HEK293T (cell line): ENCODE results near the gene EIF3L.

Experiments
- CTCF ChIA-PET: fragments of 350-600 bp; formaldehyde crosslinking; extraction: SDS; loops from one replicate; lab custom pipeline; 2021; ENCODE audit warnings: antibody characterized with exemption, inconsistent platforms; lab: Yijun Ruan, JAX
- POLR2A ChIA-PET: fragments of 350-600 bp; formaldehyde crosslinking; extraction: SDS; loops from one replicate; lab custom pipeline; 2020; ENCODE audit warnings: antibody characterized with exemption, inconsistent platforms; lab: Yijun Ruan, JAX
- DNase-seq: peaks from one replicate; pipeline ENCODE4 v3.0.0; 2012; ENCODE audit warnings: mixed read lengths; ENCODE audit errors: extremely low spot score
- ARNT ChIP-seq: fragments of 450-650 bp; IDR thresholded peaks from 2 replicates; pipeline ENCODE4 v1.6.1; 2017; ENCODE audit warnings: mild to moderate bottlenecking
- BHLHE40 ChIP-seq: fragments of 450-650 bp; IDR thresholded peaks from 2 replicates; pipeline ENCODE4 v1.6.1; 2016; ENCODE audit warnings: mild to moderate bottlenecking, moderate library complexity, borderline replicate concordance
- CTBP1 ChIP-seq: fragments of 450-650 bp; IDR thresholded peaks from 2 replicates; pipeline ENCODE4 v1.6.1; 2016; ENCODE audit warnings: borderline replicate concordance
- ELF4 ChIP-seq: fragments of 450-650 bp; IDR thresholded peaks from 2 replicates; pipeline ENCODE4 v1.6.1; 2017; ENCODE audit warnings: antibody characterized with exemption
- FOXA1 ChIP-seq: fragments of 450-650 bp; IDR thresholded peaks from 2 replicates; pipeline ENCODE4 v1.6.1; 2016; ENCODE audit warnings: mild to moderate bottlenecking
- FOXK2 ChIP-seq: fragments of 450-650 bp; IDR thresholded peaks from 2 replicates; pipeline ENCODE4 v1.6.1; 2016; ENCODE audit warnings: mild to moderate bottlenecking
- FOXM1 ChIP-seq: fragments of 450-650 bp; IDR thresholded peaks from 2 replicates; pipeline ENCODE4 v1.6.1; 2017; ENCODE audit warnings: mild to moderate bottlenecking, borderline replicate concordance
- HDGF ChIP-seq: fragments of 450-650 bp; IDR thresholded peaks from 2 replicates; pipeline ENCODE4 v1.6.1; 2017; ENCODE audit warnings: antibody characterized with exemption, borderline replicate concordance
- L3MBTL2 ChIP-seq: fragments of 450-650 bp; conservative IDR thresholded peaks from 2 replicates; pipeline ENCODE4 v1.6.1; 2016; ENCODE audit warnings: mild to moderate bottlenecking
- LEF1 ChIP-seq: fragments of 450-650 bp; IDR thresholded peaks from 2 replicates; pipeline ENCODE4 v1.6.1; 2017; ENCODE audit warnings: mild to moderate bottlenecking, borderline replicate concordance
- NFRKB ChIP-seq: fragments of 450-650 bp; IDR thresholded peaks from 2 replicates; pipeline ENCODE4 v1.6.1; 2016; ENCODE audit warnings: mild to moderate bottlenecking, moderate library complexity
- SP1 ChIP-seq: fragments of 450-650 bp; IDR thresholded peaks from 2 replicates; pipeline ENCODE4 v1.6.1; 2017
- SUZ12 ChIP-seq: fragments of 450-650 bp; IDR thresholded peaks from 2 replicates; pipeline ENCODE4 v1.6.1; 2016; ENCODE audit warnings: mild to moderate bottlenecking
- TARDBP ChIP-seq: fragments of 450-650 bp; IDR thresholded peaks from 2 replicates; pipeline ENCODE4 v1.6.1; 2016
- ZNF384 ChIP-seq: fragments of 450-650 bp; IDR thresholded peaks from 2 replicates; pipeline ENCODE4 v1.6.1; 2016
- TF ChIP-seq, protein P1 (sequence below): fragments of 450-650 bp; IDR thresholded peaks from 2 replicates; pipeline ENCODE4 v1.6.1; 2016

EIF3L gene

DNA sequence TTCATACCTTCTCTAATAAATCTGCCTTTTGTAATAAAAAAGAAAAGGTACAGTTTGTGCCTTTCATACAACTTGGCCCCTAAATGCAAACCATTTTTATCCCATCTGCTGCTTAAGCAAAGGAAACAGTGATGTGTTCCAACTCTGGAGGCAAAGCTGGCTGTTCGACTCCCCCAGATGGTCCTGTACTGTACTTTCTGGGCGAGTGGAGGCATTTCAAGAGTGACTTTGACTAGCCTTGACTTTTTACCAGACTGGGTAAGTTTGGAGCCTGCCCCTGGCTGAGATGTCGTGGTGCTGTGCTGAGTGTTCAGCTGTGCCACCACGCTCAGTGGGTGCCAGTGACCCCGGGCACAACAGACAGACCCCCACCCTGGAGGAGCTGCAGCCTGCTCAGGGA is 67.1 kb downstream of the EIF3L start:
- no peak for DNase-seq
- TF ChIP-seq SUZ12 (no peak), LEF1 (no peak)
- POLR2A ChIA-PET = interaction anchor here (1.3 to 2.8 kb wide), 2 partner anchors 10 kb away, joined by 7 to 8 read pairs; partner anchors contain the start of gene MICALL1
- CTCF ChIA-PET = no interaction called here

DNA sequence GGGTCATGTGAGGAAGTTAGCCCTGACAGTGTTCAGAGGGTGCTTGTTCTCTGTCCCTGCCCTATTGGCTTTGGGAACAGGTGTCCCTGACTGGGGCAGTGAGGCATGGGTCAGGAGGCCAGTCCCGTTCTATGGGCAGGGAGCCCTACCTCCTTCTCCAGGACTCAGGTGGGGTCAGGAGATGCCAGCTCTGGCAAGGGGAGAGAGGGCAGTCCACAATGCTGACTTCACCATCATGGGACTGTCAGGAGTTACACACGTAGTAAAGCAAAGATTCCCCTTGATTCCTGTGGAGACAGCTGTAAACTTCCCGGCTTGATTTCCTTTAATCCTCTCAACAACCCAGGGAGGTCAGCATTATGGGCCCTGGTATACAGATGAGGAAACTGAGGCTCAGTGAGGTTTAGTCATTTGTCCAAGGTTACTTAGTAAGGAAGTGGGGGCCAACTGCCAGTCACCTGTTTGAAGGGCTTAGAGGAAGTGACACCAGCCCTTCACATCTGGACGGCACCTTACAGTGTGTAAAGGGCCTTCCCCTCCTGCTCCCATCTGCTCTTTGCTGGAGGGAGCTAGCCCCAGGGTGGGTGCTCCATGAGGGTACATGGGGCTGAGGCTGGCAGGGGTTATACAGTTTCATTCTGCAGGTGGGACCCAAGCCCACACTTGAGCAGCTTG is 68.8 kb downstream of the EIF3L start:
- POLR2A ChIA-PET = interaction anchor here (2.8 kb wide), 1 partner anchor 12 kb away, joined by 7 read pairs; the partner anchor contains the start of gene MICALL1
- TF ChIP-seq FOXK2 = no peak
- TF ChIP-seq ELF4 = no peak
- TF ChIP-seq FOXA1 = no peak
- no peak for TF ChIP-seq CTBP1
- TF ChIP-seq LEF1 = no peak
- TF ChIP-seq SUZ12 = no peak
- TF ChIP-seq HDGF = no peak
- no peak for TF ChIP-seq SP1
- TF ChIP-seq NFRKB = no peak
- no peak for TF ChIP-seq FOXM1
- CTCF ChIA-PET = interaction anchor here (1.3 kb wide), 1 partner anchor 16 kb away, joined by 4 read pairs; no protein-coding TSS in a partner anchor
- DNase-seq = no peak

DNA sequence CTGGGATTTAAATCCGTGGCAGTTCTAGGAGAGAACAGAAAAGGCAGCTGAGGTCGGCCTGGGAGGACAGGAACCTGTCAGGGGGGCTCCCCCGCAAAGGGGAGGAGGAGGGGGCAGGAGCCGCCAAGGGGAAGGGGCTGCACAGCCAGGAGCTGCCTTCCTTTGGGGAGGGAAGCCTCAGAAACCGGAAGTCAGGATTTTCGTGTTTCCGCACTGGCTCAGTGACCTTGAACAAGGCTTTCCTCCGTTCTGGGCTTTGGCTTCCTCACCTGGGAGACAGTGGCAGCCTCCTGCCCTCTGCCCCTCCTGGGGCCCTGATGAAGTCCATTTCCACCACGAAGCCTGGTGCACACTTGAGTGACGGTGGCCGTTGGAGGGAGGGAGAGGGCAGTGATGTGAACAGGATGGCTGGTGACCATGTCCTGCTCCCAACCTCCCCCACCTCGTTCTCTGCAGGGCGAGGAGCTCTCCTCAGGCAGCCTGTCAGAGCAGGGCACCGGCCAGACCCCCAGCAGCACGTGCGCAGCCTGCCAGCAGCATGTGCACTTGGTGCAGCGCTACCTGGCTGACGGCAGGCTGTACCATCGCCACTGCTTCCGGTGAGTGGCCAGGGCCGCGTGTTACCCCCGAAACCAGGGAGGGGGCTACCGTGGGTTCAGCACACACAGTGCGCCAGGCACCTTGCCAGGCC is 69.5 kb downstream of the EIF3L start:
- DNase-seq = no peak
- ChIA-PET CTCF (interaction anchor here (1.3 kb wide), 1 partner anchor 15 kb away, joined by 4 read pairs; no protein-coding TSS in a partner anchor), POLR2A (interaction anchor here (2.8 kb wide), 1 partner anchor 12 kb away, joined by 7 read pairs; the partner anchor contains the start of gene MICALL1)
- TF ChIP-seq SUZ12 (no peak), ELF4 (no peak), FOXM1 (no peak), TARDBP (no peak), HDGF (no peak), ZNF384 (no peak), L3MBTL2 (no peak), BHLHE40 (no peak)

DNA sequence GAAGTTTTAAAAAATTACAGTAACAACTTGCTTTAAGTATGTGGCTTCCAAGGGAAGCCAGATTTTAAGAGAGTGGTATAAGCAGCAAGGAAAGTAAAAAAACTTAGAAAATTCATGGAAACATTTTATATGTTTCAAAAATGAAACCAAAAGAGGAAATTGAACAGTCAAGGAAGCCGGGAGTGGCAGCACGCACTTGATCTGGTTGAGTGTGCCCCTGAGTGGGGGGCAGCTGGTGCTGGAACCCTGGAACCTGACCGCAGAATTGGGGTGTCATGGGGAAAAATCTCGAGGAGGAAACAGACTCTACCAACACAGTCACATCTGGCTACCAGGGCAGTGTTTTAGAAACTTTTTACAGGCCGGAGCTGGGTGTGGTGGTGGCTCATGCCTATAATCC is 70.9 kb downstream of the EIF3L start:
- no peak for TF ChIP-seq ZNF384
- TF ChIP-seq FOXK2 = no peak
- no peak for TF ChIP-seq BHLHE40
- TF ChIP-seq ARNT = no peak
- TF ChIP-seq, protein P1, sequence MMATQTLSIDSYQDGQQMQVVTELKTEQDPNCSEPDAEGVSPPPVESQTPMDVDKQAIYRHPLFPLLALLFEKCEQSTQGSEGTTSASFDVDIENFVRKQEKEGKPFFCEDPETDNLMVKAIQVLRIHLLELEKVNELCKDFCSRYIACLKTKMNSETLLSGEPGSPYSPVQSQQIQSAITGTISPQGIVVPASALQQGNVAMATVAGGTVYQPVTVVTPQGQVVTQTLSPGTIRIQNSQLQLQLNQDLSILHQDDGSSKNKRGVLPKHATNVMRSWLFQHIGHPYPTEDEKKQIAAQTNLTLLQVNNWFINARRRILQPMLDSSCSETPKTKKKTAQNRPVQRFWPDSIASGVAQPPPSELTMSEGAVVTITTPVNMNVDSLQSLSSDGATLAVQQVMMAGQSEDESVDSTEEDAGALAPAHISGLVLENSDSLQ = no peak
- no peak for TF ChIP-seq LEF1
- TF ChIP-seq ELF4 = no peak
- no peak for TF ChIP-seq FOXA1
- no peak for TF ChIP-seq FOXM1
- TF ChIP-seq HDGF = no peak
- TF ChIP-seq TARDBP = no peak
- no peak for TF ChIP-seq SUZ12
- TF ChIP-seq L3MBTL2 = no peak
- TF ChIP-seq NFRKB = no peak
- TF ChIP-seq SP1 = no peak
- TF ChIP-seq CTBP1 = no peak
- POLR2A ChIA-PET = no interaction called here
- CTCF ChIA-PET = no interaction called here
- DNase-seq = no peak

DNA sequence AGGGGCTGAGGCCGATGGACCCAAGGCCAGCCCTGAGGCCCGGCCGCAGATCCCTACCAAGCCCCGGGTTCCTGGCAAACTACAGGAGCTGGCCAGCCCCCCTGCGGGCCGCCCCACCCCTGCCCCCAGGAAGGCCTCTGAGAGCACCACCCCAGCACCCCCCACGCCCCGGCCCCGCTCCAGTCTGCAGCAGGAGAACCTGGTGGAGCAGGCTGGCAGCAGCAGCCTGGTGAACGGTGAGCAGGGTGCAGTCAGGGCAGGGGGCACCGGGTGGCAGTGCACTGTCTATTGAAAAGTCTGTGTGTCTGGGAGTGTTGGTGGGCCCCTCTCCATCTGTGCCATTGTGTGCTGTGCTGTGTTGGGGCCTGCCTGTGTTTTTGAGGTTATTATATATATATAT is 73.0 kb downstream of the EIF3L start:
- TF ChIP-seq SP1 = no peak
- no peak for TF ChIP-seq ARNT
- no peak for TF ChIP-seq ELF4
- no peak for TF ChIP-seq TARDBP
- TF ChIP-seq BHLHE40 = no peak
- TF ChIP-seq HDGF = no peak
- no peak for TF ChIP-seq FOXM1
- TF ChIP-seq L3MBTL2 = no peak
- TF ChIP-seq, protein P1 = no peak
- TF ChIP-seq ZNF384 = no peak
- TF ChIP-seq FOXK2 = no peak
- no peak for TF ChIP-seq CTBP1
- no peak for TF ChIP-seq FOXA1
- no peak for TF ChIP-seq NFRKB
- TF ChIP-seq LEF1 = no peak
- no peak for TF ChIP-seq SUZ12
- CTCF ChIA-PET = no interaction called here
- DNase-seq = no peak
- POLR2A ChIA-PET = no interaction called here

DNA sequence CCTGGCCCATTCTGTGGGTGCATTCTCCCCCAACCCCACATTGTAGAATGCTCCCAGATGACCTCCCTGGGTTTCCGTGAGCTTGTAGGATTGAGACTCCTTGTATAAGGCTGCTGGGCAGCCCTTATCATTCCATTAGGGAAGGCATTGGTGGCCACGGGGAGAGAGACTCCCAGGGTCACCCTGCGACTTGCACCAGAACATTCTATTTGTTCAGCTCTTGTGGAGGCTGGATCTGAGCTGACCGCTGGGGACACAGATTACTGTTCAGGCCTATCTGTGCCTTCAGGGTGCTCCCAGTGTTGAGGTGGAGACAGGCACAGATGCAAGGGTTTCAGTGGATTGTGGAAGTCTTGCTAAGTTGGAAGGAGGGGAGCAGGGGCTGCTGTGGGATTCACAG is 74.7 kb downstream of the EIF3L start:
- DNase-seq = no peak
- ChIA-PET POLR2A (no interaction called here), CTCF (no interaction called here)
- no peak for TF ChIP-seq SP1
- TF ChIP-seq TARDBP = no peak
- TF ChIP-seq ZNF384 = no peak
- TF ChIP-seq ARNT = no peak
- no peak for TF ChIP-seq L3MBTL2
- no peak for TF ChIP-seq CTBP1
